H54 (cell line): ENCODE results near the gene SETD3.

Source experiments
- DNase-seq: peaks from one replicate; pipeline ENCODE4 v3.0.0; 2011; ENCODE audit warnings: low spot score, mixed read lengths; ENCODE audit not compliant: insufficient read length
- FAIRE-seq: peaks from 3 replicates; lab custom pipeline; 2011; peaks lifted over from hg19 to GRCh38; lab: Jason Lieb, UNC
- POLR2A ChIP-seq: IDR thresholded peaks from 2 replicates; pipeline ENCODE4 v1.6.1; 2011; ENCODE audit warnings: low read depth, mild to moderate bottlenecking, low read length

Gene SETD3

DNA sequence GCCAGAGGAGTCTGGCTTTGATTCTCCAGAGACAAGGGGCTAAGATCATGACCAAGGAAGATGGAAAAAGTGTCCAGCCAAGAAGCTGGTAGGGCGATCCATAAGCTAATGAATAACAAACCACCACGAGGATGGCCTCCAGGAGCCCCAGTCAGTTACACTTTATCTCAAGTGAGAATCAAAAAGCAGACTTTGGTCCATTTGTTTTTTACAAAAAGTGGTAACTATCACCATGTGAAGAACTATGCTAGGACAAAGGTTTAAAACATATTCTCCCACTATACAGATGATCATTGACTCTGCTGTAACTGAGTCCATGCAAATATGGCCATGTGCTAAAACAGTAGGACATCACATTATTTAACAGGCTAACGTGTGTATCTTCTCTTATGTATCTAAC lies 13.9 kb downstream of the SETD3 start:
- DNase-seq (no peak), FAIRE-seq (no peak)
- TF ChIP-seq POLR2A: no peak

DNA sequence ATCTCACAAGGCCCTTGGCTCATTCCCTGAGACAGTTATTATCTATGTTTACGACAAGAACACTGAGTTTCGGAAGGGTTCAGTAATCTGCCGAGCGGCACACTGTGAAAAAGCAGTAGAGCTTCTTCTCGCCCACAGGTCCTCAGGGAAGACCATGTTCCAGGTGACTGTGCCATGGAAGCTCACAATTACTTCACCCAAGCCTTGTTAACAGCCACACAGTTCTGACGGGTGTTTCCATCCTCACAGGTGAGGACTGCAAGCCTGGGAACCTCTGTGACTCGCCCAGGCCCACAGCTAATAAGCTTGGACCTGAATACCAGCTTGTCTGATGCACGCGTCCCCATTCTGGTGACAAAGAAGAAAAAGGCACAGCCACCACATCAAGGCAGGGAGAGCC lies 15.4 kb downstream of the SETD3 start:
- FAIRE-seq (no peak), DNase-seq (no peak)
- TF ChIP-seq POLR2A: no peak

GRCh38 chr14:99463974-99464373 lies 16.7 kb downstream of the SETD3 start:
- no peak for DNase-seq
- TF ChIP-seq POLR2A: no peak
- FAIRE-seq: no peak

- DNase-seq: no peak
- TF ChIP-seq POLR2A: no peak
- FAIRE-seq: no peak
These were observed 18.4 kb downstream of the SETD3 start for GRCh38 chr14:99462210-99462609.

GRCh38 chr14:99461411-99462085 lies 19.1 kb downstream of the SETD3 start:
- no peak for TF ChIP-seq POLR2A
- DNase-seq: no peak
- no peak for FAIRE-seq

GRCh38 chr14:99460793-99461192 lies 19.9 kb downstream of the SETD3 start:
- no peak for TF ChIP-seq POLR2A
- FAIRE-seq: no peak

GRCh38 chr14:99459481-99460100 lies 21.1 kb downstream of the SETD3 start:
- no peak for FAIRE-seq
- no peak for DNase-seq
- TF ChIP-seq POLR2A: no peak

More at GRCh38 chr14:99460793-99461192, 19.9 kb downstream of the SETD3 start:
- no peak for DNase-seq

- FAIRE-seq (no peak), DNase-seq (no peak)
- TF ChIP-seq POLR2A: no peak
These were observed 26.4 kb downstream of the SETD3 start for GRCh38 chr14:99454246-99454645.

DNA sequence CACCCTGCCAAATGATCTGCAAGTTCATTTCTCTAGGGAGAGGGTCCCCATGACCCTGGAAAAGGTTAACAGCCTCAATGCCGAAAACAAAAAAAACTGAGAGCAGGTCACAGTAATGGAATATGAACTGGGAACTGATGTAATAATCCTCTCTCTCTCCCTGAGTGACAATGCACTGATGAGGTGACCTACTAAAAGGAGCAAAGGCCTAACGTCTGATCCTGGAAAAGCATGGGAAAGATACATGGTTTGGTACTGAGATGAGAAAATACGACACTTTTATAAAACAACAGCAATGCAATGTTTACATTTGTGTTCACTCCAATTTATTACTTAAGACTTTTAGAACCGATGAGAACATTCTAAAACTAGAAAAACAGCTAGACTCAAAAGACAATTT lies 27.7 kb downstream of the SETD3 start:
- FAIRE-seq: no peak
- DNase-seq: no peak
- no peak for TF ChIP-seq POLR2A

DNA sequence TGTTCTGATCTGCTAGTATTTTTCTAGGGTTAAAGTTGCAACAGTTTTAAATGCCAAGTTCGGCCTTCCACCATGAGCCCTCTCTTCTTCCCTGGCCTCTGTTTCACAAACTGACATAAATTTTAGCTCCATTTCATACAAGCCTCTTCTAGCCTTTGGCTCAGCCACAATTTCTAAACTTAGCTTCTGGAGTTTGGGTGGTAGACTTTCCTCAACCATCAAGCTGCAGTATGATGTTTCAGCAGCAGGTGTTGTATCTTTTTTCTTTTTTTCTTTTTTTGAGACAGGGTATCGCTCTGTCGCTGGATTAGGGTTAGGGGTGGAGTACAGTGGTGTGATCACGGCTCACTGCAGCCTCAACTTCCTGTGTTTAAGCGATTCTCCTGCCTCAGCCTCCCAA lies 29.4 kb downstream of the SETD3 start:
- no peak for TF ChIP-seq POLR2A
- FAIRE-seq (no peak), DNase-seq (no peak)

- TF ChIP-seq POLR2A: no peak
- no peak for DNase-seq
- FAIRE-seq: no peak
These were observed 30.4 kb downstream of the SETD3 start for GRCh38 chr14:99450266-99450665.

DNA sequence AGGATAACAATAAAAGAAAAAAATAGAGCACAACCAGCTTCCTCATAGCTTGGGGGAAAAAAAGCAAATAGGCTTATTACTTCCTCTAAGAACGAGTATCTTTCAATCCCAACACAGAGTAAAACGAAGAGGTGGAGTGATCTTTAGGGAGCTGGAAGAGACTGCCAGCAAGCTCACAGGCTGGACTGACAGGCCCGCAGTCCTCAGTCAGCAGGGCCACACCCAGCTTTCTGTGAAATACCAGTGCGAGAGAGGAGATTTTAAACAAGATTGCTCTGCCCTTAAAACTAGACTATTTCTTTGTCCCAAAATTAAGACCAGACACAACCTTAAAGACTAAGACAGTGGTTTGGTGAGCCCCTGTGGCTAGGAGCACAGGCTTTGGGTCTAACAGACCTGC lies 32.9 kb downstream of the SETD3 start:
- no peak for TF ChIP-seq POLR2A
- FAIRE-seq (no peak), DNase-seq (no peak)

GRCh38 chr14:99445931-99446330 lies 34.7 kb downstream of the SETD3 start:
- no peak for TF ChIP-seq POLR2A
- FAIRE-seq: no peak

GRCh38 chr14:99441918-99442317 lies 38.7 kb downstream of the SETD3 start:
- FAIRE-seq: no peak
- DNase-seq: no peak

More at GRCh38 chr14:99445931-99446330, 34.7 kb downstream of the SETD3 start:
- DNase-seq: no peak

GRCh38 chr14:99441157-99441870 lies 39.3 kb downstream of the SETD3 start:
- TF ChIP-seq POLR2A: no peak
- no peak for FAIRE-seq
- no peak for DNase-seq

More at GRCh38 chr14:99441918-99442317, 38.7 kb downstream of the SETD3 start:
- TF ChIP-seq POLR2A: no peak
